ENCODE results near the gene VARS1.

GRCh38 chr6:31776485-31776988 is 19.0 kb downstream of the VARS1 start:
- no peak for TF ChIP-seq CTCF (IDR thresholded peaks at IDR 0.05)
- no peak for TF ChIP-seq EP300 (IDR thresholded peaks at IDR 0.05)
- TF ChIP-seq POLR2AphosphoS5 (IDR thresholded peaks at IDR 0.05) = no peak

Data from upper lobe of left lung (tissue), 4 donors.